Body of pancreas (tissue), 4 donors: ENCODE results near the gene TMC1. TPM values are rescaled to one million over a fixed set of nuclear protein-coding genes. Genes with fewer than 3 reads are reported as not detected.

Experiments
- ATAC-seq: fragments of 150-250 bp; one replicate; pipeline ENCODE4 v1.9.1; 2016
- DNase-seq, 4 donors: peaks; one replicate each; pipeline ENCODE4 v3.0.0-alpha.2; 2019
- H3K27ac ChIP-seq, 4 donors: fragments of 200-600 bp; sonication (generic); 1 replicate in 3 of 4; 2 replicates in 1 of 4; pipeline versions ENCODE4 v1.5.1 to v1.6.1; 2016 to 2019; ENCODE audit warnings: mild to moderate bottlenecking in 1 of 4, mixed read lengths in 1 of 4, moderate library complexity in 1 of 4
- H3K27me3 ChIP-seq, 2 donors: fragments of 200-600 bp; sonication (generic); one replicate each; pipeline ENCODE4 v1.6.0; 2016; ENCODE audit warnings: mild to moderate bottlenecking in 1 of 2
- H3K36me3 ChIP-seq, 2 donors: fragments of 200-600 bp; sonication (generic); replicated peaks in 1 of 2; 2 replicates each; pipeline ENCODE4 v1.5.1; 2016; ENCODE audit warnings: low read depth in 2 of 2; ENCODE audit not compliant: insufficient read depth in 1 of 2
- H3K4me1 ChIP-seq: fragments of 200-600 bp; sonication (generic); one replicate; pipeline ENCODE4 v1.6.0; 2016
- H3K4me3 ChIP-seq, 2 donors: fragments of 200-600 bp; sonication (generic); 1 replicate in 1 of 2; 2 replicates in 1 of 2; pipeline ENCODE4 v1.5.1; 2016 to 2019
- H3K9me3 ChIP-seq, 3 donors: fragments of 200-600 bp; sonication (generic); 1 replicate in 2 of 3; 2 replicates in 1 of 3; pipeline ENCODE4 v1.5.1; 2016
- CTCF ChIP-seq, 7 experiments: fragments of 450-650 bp in 4 of 7; fragments of 200-600 bp in 3 of 7; sonication (generic) in 3 of 7; IDR thresholded peaks; one replicate each; pipeline ENCODE4 v1.5.1; 2016 to 2019; ENCODE audit warnings: antibody characterized with exemption in 7 of 7
- POLR2A ChIP-seq, 3 donors: fragments of 450-650 bp; IDR thresholded peaks; one replicate each; pipeline ENCODE4 v1.6.1; 2016; ENCODE audit warnings: antibody characterized with exemption in 3 of 3, mild to moderate bottlenecking in 2 of 3
- WGBS, 2 donors: methylation state at CpG; one replicate each; pipeline ENCODE4 v1.1.5; 2017; 5-methylcytosine and 5-hydroxymethylcytosine counted together
- intact Hi-C: fragments of 100-400 bp; cut with DNase I; formaldehyde crosslinking; loops from one replicate; pipeline ENCODE4 v1.15.1; 2023
- total RNA-seq, 2 donors: library from RNA; depleted of rRNA; stranded (reverse); fragments of >200 nt; gene quantifications; one replicate each; pipeline ENCODE4 v1.1.0, GENCODE V29; 2016

The TMC1 gene
- total RNA-seq, 2 donors from 2014 or later, result not detected

- WGBS, 2 donors, result 32% methylated on average over 5 of the region's 5 CpGs
- H3K36me3 ChIP-seq, result no peaks in the 10 kb centered on the region
- H3K4me3 ChIP-seq, result no peak overlapping the region
- no peak overlapping the region for H3K27ac ChIP-seq
- DNase-seq (peak; percentile 26 to 65 (median 48)), ATAC-seq (peak; percentile 92)
- no peaks in the 10 kb centered on the region for H3K4me1 ChIP-seq
- no peaks in the 10 kb centered on the region for H3K27me3 ChIP-seq
- no peaks in the 10 kb centered on the region for H3K9me3 ChIP-seq
- intact Hi-C loops, result loop anchor here (5.0 to 10.0 kb wide), 2 partner anchors 238 to 310 kb away; no protein-coding TSS in a partner anchor
- peak in 1 of 3 donors; percentile 8 for TF ChIP-seq POLR2A (IDR thresholded peaks at IDR 0.05)
- TF ChIP-seq CTCF (IDR thresholded peaks at IDR 0.05), result peak; percentile 72 to 94 (median 91)
These were observed 71.3 kb downstream of the TMC1 start for GRCh38 chr9:72592502-72593403.

DNA sequence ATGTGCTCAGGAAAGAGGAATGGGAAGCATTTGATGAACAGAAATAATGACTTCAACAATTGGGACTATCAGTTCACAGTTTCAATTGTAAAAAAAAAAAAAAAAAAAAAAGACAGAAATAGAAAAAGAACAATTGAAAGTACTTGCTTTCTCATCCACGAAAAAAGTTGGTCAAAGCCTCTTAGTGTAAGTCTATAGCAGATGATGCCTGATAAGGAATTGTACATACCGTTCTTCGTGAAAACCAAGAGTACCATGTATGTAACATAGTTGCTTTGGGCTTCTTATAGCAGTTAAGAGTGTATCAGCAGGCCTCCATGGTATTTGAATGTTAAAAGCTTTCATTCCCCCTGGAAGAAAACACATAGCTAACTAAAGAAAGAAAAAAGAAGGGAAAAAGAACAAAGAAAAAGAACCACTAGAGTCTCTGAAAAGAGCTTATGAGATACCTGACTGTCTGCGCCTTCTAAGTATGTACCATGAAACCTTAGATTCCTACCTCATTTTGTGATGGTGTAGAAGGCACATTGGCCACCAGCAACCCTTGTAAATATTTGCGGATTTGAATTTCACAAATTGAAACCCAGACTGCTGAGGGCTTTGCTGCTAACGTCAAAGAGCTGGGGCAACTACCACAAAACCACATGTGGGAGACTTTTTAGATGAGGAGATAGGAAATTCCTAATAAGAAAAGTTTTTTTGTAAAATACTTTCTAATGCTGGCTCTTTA, 75.2 kb downstream of the TMC1 start:
- H3K27me3 ChIP-seq, result no peaks in the 10 kb centered on the region
- WGBS, 2 donors, result 71 to 76% methylated on average over 6 of the region's 6 CpGs
- TF ChIP-seq POLR2A (IDR thresholded peaks at IDR 0.05) (no peak), CTCF (IDR thresholded peaks at IDR 0.05) (no peak)
- intact Hi-C loops, result loop anchor here (10.0 kb wide), 1 partner anchor 242 kb away; no protein-coding TSS in a partner anchor
- no peak overlapping the region for H3K4me3 ChIP-seq
- no peak overlapping the region for H3K27ac ChIP-seq
- no peaks in the 10 kb centered on the region for H3K4me1 ChIP-seq
- H3K36me3 ChIP-seq, result no peaks in the 10 kb centered on the region
- no peaks in the 10 kb centered on the region for H3K9me3 ChIP-seq
- ATAC-seq (no peak), DNase-seq (no peak)

DNA sequence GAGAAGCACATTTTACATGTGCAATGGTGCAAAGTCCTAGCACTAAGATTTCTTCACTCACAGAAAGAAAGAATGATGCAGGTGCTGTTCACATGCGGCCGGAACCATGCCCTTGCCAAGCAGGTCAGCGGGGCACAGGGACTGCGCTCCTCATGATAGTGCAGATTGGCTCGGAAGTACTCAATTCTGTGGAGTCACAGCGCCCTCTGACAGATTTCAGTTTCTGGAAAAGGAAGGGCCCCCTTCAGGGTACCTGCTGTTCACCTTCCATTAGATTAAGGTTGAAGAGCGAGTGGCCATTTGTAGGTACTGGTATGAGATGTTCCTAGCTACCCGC, 75.7 kb downstream of the TMC1 start:
- no peak overlapping the region for H3K4me3 ChIP-seq
- H3K4me1 ChIP-seq, result no peaks in the 10 kb centered on the region
- no peaks in the 10 kb centered on the region for H3K9me3 ChIP-seq
- no peaks in the 10 kb centered on the region for H3K27me3 ChIP-seq
- intact Hi-C loops, result loop anchor here (10.0 kb wide), 1 partner anchor 242 kb away; no protein-coding TSS in a partner anchor
- TF ChIP-seq POLR2A (IDR thresholded peaks at IDR 0.05) (no peak), CTCF (IDR thresholded peaks at IDR 0.05) (no peak)
- H3K27ac ChIP-seq, result no peak overlapping the region
- DNase-seq (peak in 1 of 4 donors; percentile 22), ATAC-seq (no peak)
- no peaks in the 10 kb centered on the region for H3K36me3 ChIP-seq
- WGBS, 2 donors, result 76 to 82% methylated on average over 8 of the region's 8 CpGs

DNA sequence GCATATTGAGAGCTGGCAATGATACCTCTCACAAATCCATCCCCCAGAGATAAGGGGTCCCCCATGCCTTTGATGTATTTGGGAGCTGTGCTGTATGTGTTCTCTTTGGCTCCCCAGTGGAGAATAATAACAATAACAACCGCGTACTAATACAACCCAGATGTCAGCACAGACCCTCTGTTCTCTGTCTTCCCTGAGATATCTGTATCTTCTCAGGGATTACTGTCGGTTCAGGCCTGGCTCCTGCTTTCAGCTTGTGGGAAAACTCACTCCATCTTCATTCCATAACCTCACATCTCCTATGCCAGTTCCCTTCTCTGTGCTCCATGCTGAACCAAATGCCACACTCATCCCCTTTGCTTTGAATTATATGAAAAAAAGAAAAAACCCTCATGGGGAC, 76.2 kb downstream of the TMC1 start:
- intact Hi-C loops, result loop anchor here (10.0 kb wide), 1 partner anchor 243 kb away; no protein-coding TSS in a partner anchor
- Histone ChIP-seq H3K4me1 (no peaks in the 10 kb centered on the region), H3K27me3 (no peaks in the 10 kb centered on the region), H3K27ac (no peak overlapping the region), H3K36me3 (no peaks in the 10 kb centered on the region), H3K9me3 (no peaks in the 10 kb centered on the region), H3K4me3 (no peak overlapping the region)
- WGBS, 2 donors, result 81 to 82% methylated on average over 3 of the region's 3 CpGs
- no peak for TF ChIP-seq POLR2A (IDR thresholded peaks at IDR 0.05)
- TF ChIP-seq CTCF (IDR thresholded peaks at IDR 0.05), result no peak
- no peak for DNase-seq
- no peak for ATAC-seq
